ENCODE data around the gene SEMA5B.

The SEMA5B gene

GRCh38 chr3:122908251-122908650, 119.3 kb downstream of the SEMA5B start:
- no peak for DNase-seq (ENCODE audit: low read depth)
- TF ChIP-seq, protein P1, sequence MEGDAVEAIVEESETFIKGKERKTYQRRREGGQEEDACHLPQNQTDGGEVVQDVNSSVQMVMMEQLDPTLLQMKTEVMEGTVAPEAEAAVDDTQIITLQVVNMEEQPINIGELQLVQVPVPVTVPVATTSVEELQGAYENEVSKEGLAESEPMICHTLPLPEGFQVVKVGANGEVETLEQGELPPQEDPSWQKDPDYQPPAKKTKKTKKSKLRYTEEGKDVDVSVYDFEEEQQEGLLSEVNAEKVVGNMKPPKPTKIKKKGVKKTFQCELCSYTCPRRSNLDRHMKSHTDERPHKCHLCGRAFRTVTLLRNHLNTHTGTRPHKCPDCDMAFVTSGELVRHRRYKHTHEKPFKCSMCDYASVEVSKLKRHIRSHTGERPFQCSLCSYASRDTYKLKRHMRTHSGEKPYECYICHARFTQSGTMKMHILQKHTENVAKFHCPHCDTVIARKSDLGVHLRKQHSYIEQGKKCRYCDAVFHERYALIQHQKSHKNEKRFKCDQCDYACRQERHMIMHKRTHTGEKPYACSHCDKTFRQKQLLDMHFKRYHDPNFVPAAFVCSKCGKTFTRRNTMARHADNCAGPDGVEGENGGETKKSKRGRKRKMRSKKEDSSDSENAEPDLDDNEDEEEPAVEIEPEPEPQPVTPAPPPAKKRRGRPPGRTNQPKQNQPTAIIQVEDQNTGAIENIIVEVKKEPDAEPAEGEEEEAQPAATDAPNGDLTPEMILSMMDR (conservative IDR thresholded peaks at IDR 0.05; ENCODE audit: low read depth, low read length), result no peak
- no peak overlapping the region for H3K4me3 ChIP-seq (ENCODE audit: low read length)

DNA sequence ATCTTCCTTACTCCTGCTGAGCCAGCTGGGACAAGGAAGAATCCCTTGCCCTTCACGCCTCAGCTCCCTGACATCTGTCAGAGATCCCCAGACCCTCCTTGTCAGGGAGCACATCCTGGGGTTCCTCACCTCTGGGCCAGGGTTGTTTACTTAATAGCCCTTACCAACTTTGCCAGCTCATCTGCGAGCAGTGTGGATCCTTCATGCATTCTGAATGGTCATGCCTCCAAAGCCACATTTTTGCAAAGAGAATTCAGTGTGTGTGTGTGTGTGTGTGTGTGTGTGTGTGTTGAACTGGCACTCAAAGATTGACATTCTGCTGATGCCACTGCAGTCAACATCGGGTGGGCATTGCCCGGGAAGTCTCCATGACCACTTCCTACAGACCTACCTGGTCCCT, 120.1 kb downstream of the SEMA5B start:
- no peak overlapping the region for H3K4me3 ChIP-seq (ENCODE audit: low read length)
- TF ChIP-seq, protein P1 (conservative IDR thresholded peaks at IDR 0.05; ENCODE audit: low read depth, low read length), result no peak
- DNase-seq (ENCODE audit: low read depth), result no peak

DNA sequence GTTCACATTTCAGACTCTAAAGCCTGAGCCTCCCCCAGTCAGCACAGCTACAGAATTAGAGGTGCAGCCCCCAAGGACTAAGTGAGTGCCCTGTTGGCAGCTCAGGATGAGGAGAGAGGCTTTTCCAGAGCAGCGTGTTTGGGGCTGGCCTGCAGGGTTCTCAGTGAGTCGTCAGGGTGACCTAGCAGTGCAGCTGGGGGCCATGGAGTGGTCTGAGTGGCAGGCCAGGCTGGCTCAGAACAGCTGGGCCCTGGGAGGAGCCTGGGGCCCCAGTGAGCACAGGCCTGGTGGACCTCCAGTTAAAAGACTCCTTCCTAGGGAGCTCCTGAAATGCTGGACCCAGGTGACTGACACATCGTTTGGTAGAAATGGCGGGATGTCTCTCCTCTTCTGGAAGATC, 124.4 kb downstream of the SEMA5B start:
- DNase-seq (ENCODE audit: low read depth), result no peak
- TF ChIP-seq, protein P1 (conservative IDR thresholded peaks at IDR 0.05; ENCODE audit: low read depth, low read length), result no peak
- H3K4me3 ChIP-seq (ENCODE audit: low read length), result no peak overlapping the region

GRCh38 chr3:122902326-122902725, 125.2 kb downstream of the SEMA5B start:
- no peak for DNase-seq (ENCODE audit: low read depth)
- TF ChIP-seq, protein P1 (conservative IDR thresholded peaks at IDR 0.05; ENCODE audit: low read depth, low read length), result no peak
- H3K4me3 ChIP-seq (ENCODE audit: low read length), result no peak overlapping the region

DNA sequence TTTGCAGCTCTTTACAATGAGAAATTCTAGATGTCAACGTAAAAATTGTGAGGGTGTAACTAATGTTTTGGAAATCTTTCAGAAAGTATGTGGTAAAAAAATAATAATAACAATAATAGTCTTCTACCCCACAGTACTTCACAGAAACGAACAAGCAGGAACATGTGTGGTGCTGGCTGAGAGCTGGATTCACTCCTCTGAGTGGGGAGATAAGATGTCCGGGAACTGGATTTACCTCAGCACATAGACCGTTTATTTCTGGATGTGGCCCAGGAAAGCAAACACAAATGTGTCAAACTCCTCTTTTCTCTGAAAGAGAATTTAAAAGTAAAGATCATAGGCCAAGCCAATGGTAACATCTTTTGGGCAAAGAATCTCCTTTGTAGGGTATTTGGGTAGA, 129.3 kb downstream of the SEMA5B start:
- DNase-seq (ENCODE audit: low read depth), result no peak
- TF ChIP-seq, protein P1 (conservative IDR thresholded peaks at IDR 0.05; ENCODE audit: low read depth, low read length), result no peak
- no peak overlapping the region for H3K4me3 ChIP-seq (ENCODE audit: low read length)

GRCh38 chr3:122893754-122894668, 133.6 kb downstream of the SEMA5B start:
- H3K4me3 ChIP-seq (ENCODE audit: low read length), result no peak overlapping the region
- TF ChIP-seq, protein P1 (conservative IDR thresholded peaks at IDR 0.05; ENCODE audit: low read depth, low read length), result no peak
- no peak for DNase-seq (ENCODE audit: low read depth)

DNA sequence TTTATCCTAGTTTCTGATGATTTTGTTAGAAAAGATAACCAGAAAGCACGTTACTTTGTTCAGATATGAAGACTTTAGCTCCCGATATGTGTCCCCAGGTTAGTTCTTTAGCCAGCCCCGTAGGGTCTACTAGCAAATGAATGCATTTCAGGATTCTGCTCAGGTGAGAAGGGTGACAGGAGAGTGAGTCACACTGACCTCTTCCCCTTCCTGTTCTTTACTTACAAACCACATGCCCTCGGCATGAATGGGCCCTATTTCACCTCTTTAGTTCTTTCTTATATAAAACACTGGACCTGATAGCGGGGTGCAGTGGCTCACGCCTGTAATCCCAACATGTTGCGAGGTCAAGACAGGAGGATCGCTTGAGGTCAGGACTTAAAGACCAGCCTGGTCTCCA, 134.3 kb downstream of the SEMA5B start:
- no peak for DNase-seq (ENCODE audit: low read depth)
- no peak overlapping the region for H3K4me3 ChIP-seq (ENCODE audit: low read length)
- TF ChIP-seq, protein P1 (conservative IDR thresholded peaks at IDR 0.05; ENCODE audit: low read depth, low read length), result no peak

All from retinal pigment epithelial cell (primary cell).